VCaP (cell line): ENCODE data around the gene ITPR1.

Experiments used
- H3K27ac ChIP-seq: fragments of 450-650 bp; 2 replicates; pipeline ENCODE4 v1.5.1; 2017
- TF ChIP-seq, protein P1 (sequence below): fragments of 450-650 bp; conservative IDR thresholded peaks from 2 replicates; pipeline ENCODE4 v1.5.1; 2017; ENCODE audit warnings: mild to moderate bottlenecking, moderate library complexity

ITPR1 gene

DNA sequence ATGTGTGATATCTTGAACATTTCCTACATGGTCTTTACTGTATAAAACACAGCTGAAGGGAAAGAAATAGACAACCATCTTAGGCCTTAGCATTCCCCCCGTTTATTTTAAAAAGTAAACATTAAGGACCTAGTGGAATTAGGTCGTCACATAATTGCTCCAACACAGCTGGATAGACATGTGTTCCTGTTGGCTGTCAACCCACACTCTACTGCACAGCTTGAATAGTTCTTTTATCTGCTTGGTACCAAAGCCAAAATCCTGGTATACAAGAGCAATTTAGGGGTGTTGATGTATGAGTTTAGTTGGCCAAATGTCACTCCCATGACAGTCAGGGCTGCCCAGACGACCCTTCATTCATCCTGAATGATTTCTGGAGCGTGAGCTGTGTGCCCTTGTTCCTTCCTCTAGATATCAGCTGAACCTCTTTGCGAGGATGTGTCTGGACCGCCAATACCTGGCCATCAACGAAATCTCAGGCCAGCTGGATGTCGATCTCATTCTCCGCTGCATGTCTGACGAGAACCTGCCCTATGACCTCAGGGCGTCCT lies 179.7 kb downstream of the ITPR1 start:
- H3K27ac ChIP-seq = no peak overlapping the region
- TF ChIP-seq, protein P1, sequence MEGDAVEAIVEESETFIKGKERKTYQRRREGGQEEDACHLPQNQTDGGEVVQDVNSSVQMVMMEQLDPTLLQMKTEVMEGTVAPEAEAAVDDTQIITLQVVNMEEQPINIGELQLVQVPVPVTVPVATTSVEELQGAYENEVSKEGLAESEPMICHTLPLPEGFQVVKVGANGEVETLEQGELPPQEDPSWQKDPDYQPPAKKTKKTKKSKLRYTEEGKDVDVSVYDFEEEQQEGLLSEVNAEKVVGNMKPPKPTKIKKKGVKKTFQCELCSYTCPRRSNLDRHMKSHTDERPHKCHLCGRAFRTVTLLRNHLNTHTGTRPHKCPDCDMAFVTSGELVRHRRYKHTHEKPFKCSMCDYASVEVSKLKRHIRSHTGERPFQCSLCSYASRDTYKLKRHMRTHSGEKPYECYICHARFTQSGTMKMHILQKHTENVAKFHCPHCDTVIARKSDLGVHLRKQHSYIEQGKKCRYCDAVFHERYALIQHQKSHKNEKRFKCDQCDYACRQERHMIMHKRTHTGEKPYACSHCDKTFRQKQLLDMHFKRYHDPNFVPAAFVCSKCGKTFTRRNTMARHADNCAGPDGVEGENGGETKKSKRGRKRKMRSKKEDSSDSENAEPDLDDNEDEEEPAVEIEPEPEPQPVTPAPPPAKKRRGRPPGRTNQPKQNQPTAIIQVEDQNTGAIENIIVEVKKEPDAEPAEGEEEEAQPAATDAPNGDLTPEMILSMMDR = no peak

DNA sequence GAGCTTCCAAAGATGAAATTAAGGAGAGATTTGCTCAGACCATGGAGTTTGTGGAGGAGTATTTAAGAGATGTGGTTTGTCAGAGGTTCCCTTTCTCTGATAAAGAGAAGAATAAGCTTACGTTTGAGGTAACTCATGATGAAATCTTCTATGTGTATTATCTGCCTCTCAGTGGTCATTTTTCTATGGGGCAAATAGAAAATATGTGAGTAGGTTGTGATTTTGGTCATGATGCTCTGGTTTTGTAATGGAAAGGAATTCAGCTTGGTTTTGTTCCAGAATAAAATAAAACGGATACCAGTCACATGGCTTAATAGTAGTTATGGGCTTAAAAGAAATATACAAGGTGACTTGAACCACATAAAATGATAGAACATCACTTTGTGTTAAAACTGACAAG lies 181.1 kb downstream of the ITPR1 start:
- no peak overlapping the region for H3K27ac ChIP-seq
- TF ChIP-seq, protein P1 = no peak

DNA sequence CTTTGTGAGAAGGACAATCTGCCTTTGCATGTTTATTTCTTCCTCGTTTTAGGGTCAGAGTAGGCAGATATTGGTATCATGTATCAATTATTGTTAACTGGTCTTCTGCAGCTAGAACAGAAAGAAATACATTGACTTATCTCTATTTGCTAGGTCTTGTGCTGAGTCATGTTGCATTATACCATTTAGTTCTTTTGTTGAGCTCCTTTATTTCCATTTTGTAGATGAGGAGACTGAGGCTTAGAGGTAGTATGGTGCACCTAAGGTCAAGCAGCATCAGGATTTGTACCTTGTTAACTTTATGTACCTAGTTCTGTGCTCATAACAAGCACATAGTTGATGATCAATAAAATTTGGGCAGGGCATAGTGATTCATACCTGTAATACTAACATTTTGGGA lies 182.6 kb downstream of the ITPR1 start:
- no peak overlapping the region for H3K27ac ChIP-seq
- TF ChIP-seq, protein P1 = no peak

DNA sequence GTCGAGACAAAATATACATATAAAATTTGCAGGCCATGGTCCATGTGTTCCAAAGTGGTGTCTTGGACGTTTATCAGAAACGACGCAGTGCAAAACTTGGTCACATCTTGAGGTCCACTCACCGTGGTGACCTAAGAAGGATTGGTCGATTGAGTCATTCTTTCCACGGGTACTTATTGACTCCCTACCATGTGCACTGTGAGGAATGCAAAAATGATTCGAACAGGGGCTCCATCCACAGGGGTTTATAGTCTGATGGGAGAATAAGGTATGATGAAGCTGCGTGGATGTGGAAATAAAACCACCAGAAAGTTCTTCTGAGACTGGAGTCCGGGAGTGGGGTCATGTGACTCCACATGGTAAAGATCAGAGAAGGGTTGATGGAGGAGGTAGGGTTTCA lies 185.2 kb downstream of the ITPR1 start:
- TF ChIP-seq, protein P1 = no peak
- H3K27ac ChIP-seq = no peak overlapping the region

DNA sequence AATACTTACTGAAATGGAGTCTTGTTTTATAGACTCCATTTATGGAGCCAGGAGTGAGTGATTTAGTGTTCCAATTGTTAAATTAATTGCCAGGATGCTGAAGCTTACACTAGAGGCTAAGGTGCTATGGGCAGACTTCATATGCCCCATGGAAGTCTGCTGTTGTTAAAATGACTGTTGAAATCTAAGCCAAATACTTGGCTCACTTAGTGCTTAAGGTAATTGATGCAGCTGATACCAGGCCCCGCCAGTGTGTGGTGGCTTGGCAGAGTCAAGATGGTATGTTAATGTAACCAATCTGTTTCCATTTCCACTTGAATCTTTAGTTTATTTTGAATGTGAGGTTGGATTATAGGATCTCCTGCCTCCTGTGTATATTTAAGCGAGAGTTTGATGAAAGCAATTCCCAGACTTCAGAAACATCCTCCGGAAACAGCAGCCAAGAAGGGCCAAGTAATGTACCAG lies 187.1 kb downstream of the ITPR1 start:
- TF ChIP-seq, protein P1 = no peak

DNA sequence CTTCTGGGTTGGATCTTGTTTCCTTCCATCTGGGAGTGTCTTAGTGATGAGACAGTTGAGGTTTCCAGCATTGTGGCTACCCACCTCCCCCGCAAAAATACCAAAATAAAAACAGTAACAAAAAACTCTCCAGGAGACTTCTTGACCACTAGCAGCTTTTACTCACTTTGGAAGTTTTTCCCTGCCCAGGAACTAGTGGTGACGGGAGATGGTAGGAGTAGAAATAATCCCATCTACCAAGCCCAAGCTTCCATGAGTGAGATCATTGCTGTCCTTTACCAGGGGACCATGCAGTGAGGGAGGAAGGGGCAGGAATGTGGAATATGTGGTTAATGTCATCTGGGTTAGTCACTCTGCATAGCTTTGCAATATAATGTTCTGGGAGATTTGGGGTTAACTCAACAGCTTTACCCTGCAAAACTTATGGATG lies 187.7 kb downstream of the ITPR1 start:
- no peak overlapping the region for H3K27ac ChIP-seq
- TF ChIP-seq, protein P1 = no peak

More for the DNA sequence above, 187.1 kb downstream of the ITPR1 start:
- no peak overlapping the region for H3K27ac ChIP-seq

DNA sequence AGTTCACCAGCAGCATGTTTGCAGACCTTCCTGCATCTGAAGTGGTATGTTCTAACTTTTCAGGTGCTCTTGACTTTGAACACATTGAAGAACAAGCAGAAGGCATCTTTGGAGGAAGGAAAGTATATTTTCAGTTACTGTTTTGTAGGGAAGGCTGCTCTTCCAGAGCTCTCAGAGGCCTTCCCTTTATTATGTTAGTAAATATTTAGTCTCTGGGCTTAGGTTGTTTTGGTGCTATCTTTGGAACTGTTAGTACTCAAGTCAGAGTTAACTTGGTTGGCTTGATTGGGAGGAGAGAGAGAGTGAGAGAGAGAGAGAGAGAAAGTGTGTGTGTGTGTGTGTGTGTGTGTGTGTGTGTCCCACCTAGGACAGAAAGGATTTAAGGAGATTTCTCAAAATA lies 188.2 kb downstream of the ITPR1 start:
- TF ChIP-seq, protein P1 = no peak

More for the DNA sequence above, 188.2 kb downstream of the ITPR1 start:
- no peak overlapping the region for H3K27ac ChIP-seq
